OCI-LY1 (cell line): Measurements from ENCODE around the gene PRPH.

Experiments
- H2AFZ ChIP-seq: fragments of 200-600 bp; sonication (generic), shearing (Covaris generic); 2 replicates; pipeline ENCODE4 v1.6.0; 2014; ENCODE audit warnings: antibody characterized with exemption, mild to moderate bottlenecking, low read length
- H3F3A ChIP-seq: fragments of 200-600 bp; sonication (generic), shearing (Covaris generic); 2 replicates; pipeline ENCODE4 v1.6.0; 2014; ENCODE audit warnings: mild to moderate bottlenecking, antibody characterized with exemption, low read length, moderate library complexity; ENCODE audit not compliant: insufficient read depth
- H3K27ac ChIP-seq: fragments of 200-600 bp; sonication (generic); 2 replicates; pipeline ENCODE4 v1.5.1; 2014; ENCODE audit warnings: low read length, mixed run types, mild to moderate bottlenecking, low read depth; ENCODE audit not compliant: poor library complexity, severe bottlenecking
- H3K27me3 ChIP-seq: fragments of 200-600 bp; sonication (generic); 2 replicates; pipeline ENCODE4 v1.6.0; 2014; ENCODE audit warnings: antibody characterized with exemption, mild to moderate bottlenecking, low read length, moderate library complexity; ENCODE audit not compliant: insufficient read depth
- H3K36me3 ChIP-seq: fragments of 200-600 bp; sonication (generic); 2 replicates; pipeline ENCODE4 v1.6.1; 2014; ENCODE audit warnings: mild to moderate bottlenecking, antibody characterized with exemption, low read length, moderate library complexity, mixed read lengths; ENCODE audit not compliant: insufficient read depth
- H3K4me1 ChIP-seq: fragments of 200-600 bp; sonication (generic); 2 replicates; pipeline ENCODE4 v1.5.1; 2014; ENCODE audit warnings: mild to moderate bottlenecking, low read length, moderate library complexity; ENCODE audit not compliant: insufficient read depth, severe bottlenecking
- H3K4me2 ChIP-seq: fragments of 200-600 bp; sonication (generic), shearing (Covaris generic); 2 replicates; pipeline ENCODE4 v1.6.1; 2014; ENCODE audit warnings: low read length
- H3K4me3 ChIP-seq: fragments of 200-600 bp; sonication (generic); 2 replicates; pipeline ENCODE4 v1.5.1; 2014; ENCODE audit warnings: low read length, low read depth, mild to moderate bottlenecking, mixed read lengths; ENCODE audit not compliant: poor library complexity, severe bottlenecking
- H3K79me2 ChIP-seq: fragments of 200-600 bp; shearing (Covaris generic); 2 replicates; pipeline ENCODE4 v1.6.1; 2016; ENCODE audit warnings: mixed run types, low read length, mixed read lengths; ENCODE audit not compliant: insufficient read depth
- H3K9ac ChIP-seq: fragments of 200-600 bp; sonication (generic), shearing (Covaris generic); 2 replicates; pipeline ENCODE4 v1.6.1; 2014; ENCODE audit warnings: mild to moderate bottlenecking, low read length, mixed read lengths
- H3K9me2 ChIP-seq: fragments of 200-600 bp; sonication (generic), shearing (Covaris generic); 2 replicates; pipeline ENCODE4 v1.6.1; 2014; ENCODE audit warnings: low read depth, mild to moderate bottlenecking, low read length, mixed read lengths
- H3K9me3 ChIP-seq: fragments of 200-600 bp; shearing (Covaris generic); 2 replicates; pipeline ENCODE4 v1.6.1; 2014; ENCODE audit warnings: low read length, mixed read lengths
- H4K20me1 ChIP-seq: fragments of 200-600 bp; sonication (generic), shearing (Covaris generic); 2 replicates; pipeline ENCODE4 v1.6.0; 2016; ENCODE audit warnings: mild to moderate bottlenecking, low read length; ENCODE audit not compliant: insufficient read depth
- CTCF ChIP-seq: fragments of 200-600 bp; sonication (generic), shearing (Covaris generic); IDR thresholded peaks from 2 replicates; pipeline ENCODE4 v1.5.1; 2017; ENCODE audit warnings: mild to moderate bottlenecking, antibody characterized with exemption, low read length, moderate library complexity, mixed read lengths
- EZH2 ChIP-seq: fragments of 200-600 bp; sonication (generic), shearing (Covaris generic); IDR thresholded peaks from 2 replicates; pipeline ENCODE4 v1.8.0; 2017; ENCODE audit warnings: borderline replicate concordance, mixed run types, mild to moderate bottlenecking, antibody characterized with exemption, low read length, moderate library complexity, mixed read lengths

The PRPH gene

GRCh38 chr12:49344486-49345050, 49.6 kb downstream of the PRPH start:
- no peak overlapping the region for H3K27ac ChIP-seq
- no peaks in the 10 kb centered on the region for H3K9me3 ChIP-seq
- H3F3A ChIP-seq, result no peaks in the 10 kb centered on the region
- TF ChIP-seq CTCF, result no peak
- no peak for TF ChIP-seq EZH2
- no peak overlapping the region; the same call in 1 of the 2 replicates for H3K4me2 ChIP-seq
- H4K20me1 ChIP-seq, result no peaks in the 10 kb centered on the region
- H3K9me2 ChIP-seq, result no peaks in the 10 kb centered on the region
- no peak overlapping the region for H3K4me3 ChIP-seq
- 0 out of 2 replicates have a peak, but pooled peaks cover 4% of the 10 kb centered on the region for H3K27me3 ChIP-seq
- no peak overlapping the region for H3K9ac ChIP-seq
- H3K36me3 ChIP-seq, result no peaks in the 10 kb centered on the region
- H2AFZ ChIP-seq, result no peak overlapping the region
- peaks cover 38% of the 10 kb centered on the region for H3K4me1 ChIP-seq
- no peaks in the 10 kb centered on the region for H3K79me2 ChIP-seq

- Histone ChIP-seq H3K9me2 (no peaks in the 10 kb centered on the region), H3F3A (no peaks in the 10 kb centered on the region), H3K4me1 (peaks cover 38% of the 10 kb centered on the region), H3K36me3 (no peaks in the 10 kb centered on the region), H3K9ac (no peak overlapping the region; the same call in 1 of the 2 replicates), H3K4me2 (peak overlapping the region; percentile 63), H3K9me3 (no peaks in the 10 kb centered on the region), H2AFZ (no peak overlapping the region), H3K27ac (no peak overlapping the region), H3K4me3 (peak overlapping the region; percentile 47), H3K79me2 (no peaks in the 10 kb centered on the region), H4K20me1 (no peaks in the 10 kb centered on the region), H3K27me3 (0 out of 2 replicates have a peak, but pooled peaks cover 4% of the 10 kb centered on the region)
- TF ChIP-seq CTCF, result no peak
- TF ChIP-seq EZH2, result no peak
These were observed 50.3 kb downstream of the PRPH start for GRCh38 chr12:49345051-49345824.

- Histone ChIP-seq H2AFZ (no peak overlapping the region), H3K4me3 (peak overlapping the region; percentile 47), H3K9me3 (no peaks in the 10 kb centered on the region), H3K36me3 (no peaks in the 10 kb centered on the region), H3K27me3 (0 out of 2 replicates have a peak, but pooled peaks cover 4% of the 10 kb centered on the region), H3K9me2 (no peaks in the 10 kb centered on the region), H3K27ac (no peak overlapping the region), H3K9ac (no peak overlapping the region; the same call in 1 of the 2 replicates), H3K4me1 (peaks cover 38% of the 10 kb centered on the region), H3K79me2 (no peaks in the 10 kb centered on the region), H3K4me2 (peak overlapping the region; percentile 63), H3F3A (no peaks in the 10 kb centered on the region), H4K20me1 (no peaks in the 10 kb centered on the region)
- no peak for TF ChIP-seq CTCF
- 0 out of 2 replicates have a peak, but pooled peaks have one; percentile 47 for TF ChIP-seq EZH2
These were observed 51.1 kb downstream of the PRPH start for GRCh38 chr12:49345825-49346658.
